Breast epithelium (tissue), 3 donors: ENCODE measurements around the gene PSAP.

ENCODE experiments used
- POLR2A ChIP-seq: fragments of 450-650 bp; IDR thresholded peaks from one replicate; pipeline ENCODE4 v1.6.1; 2016; ENCODE audit warnings: antibody characterized with exemption, mild to moderate bottlenecking, moderate library complexity
- TF ChIP-seq, protein P1 (sequence below), 3 donors: fragments of 450-650 bp; IDR thresholded peaks; one replicate each; pipeline ENCODE4 v1.5.1; 2016 to 2017; ENCODE audit warnings: antibody characterized with exemption in 3 of 3, mild to moderate bottlenecking in 3 of 3, moderate library complexity in 3 of 3

DNA sequence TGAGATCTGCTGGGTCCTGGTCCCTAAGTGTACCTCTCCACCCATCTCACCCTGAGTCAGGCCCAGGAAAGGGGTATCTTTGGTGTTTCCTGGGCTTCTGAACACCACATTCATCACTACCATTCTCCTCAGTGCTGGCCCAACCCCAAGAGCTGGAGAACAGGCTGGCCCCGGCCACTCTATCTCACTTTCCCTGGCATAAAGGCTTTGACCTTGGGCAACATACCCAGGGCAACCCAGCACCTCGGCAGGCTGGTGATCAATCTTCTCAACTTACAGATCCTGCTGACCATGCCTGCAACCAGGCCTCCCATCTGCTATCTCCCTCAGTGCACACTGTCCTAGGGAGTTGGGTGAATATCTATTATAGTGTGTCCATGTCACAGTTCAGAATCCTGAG is 79.8 kb downstream of the PSAP start:
- TF ChIP-seq POLR2A, result no peak
- TF ChIP-seq, protein P1, sequence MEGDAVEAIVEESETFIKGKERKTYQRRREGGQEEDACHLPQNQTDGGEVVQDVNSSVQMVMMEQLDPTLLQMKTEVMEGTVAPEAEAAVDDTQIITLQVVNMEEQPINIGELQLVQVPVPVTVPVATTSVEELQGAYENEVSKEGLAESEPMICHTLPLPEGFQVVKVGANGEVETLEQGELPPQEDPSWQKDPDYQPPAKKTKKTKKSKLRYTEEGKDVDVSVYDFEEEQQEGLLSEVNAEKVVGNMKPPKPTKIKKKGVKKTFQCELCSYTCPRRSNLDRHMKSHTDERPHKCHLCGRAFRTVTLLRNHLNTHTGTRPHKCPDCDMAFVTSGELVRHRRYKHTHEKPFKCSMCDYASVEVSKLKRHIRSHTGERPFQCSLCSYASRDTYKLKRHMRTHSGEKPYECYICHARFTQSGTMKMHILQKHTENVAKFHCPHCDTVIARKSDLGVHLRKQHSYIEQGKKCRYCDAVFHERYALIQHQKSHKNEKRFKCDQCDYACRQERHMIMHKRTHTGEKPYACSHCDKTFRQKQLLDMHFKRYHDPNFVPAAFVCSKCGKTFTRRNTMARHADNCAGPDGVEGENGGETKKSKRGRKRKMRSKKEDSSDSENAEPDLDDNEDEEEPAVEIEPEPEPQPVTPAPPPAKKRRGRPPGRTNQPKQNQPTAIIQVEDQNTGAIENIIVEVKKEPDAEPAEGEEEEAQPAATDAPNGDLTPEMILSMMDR (IDR thresholded peaks at IDR 0.05), result no peak
